A549 treated with ZK216348 at 1 μM for 4 hours (cell line): ENCODE measurements around the gene ANKS6. TPM values are rescaled to one million over a fixed set of nuclear protein-coding genes. Genes with fewer than 3 reads are reported as not detected.

Experiments
- total RNA-seq: library from RNA; stranded (reverse); fragments of 200-300 nt; extraction: Qiagen RNA extraction; gene quantifications from 5 replicates; pipeline ENCODE4 v1.2.3, GENCODE V29; 2022; ENCODE audit warnings: low read depth

The ANKS6 gene
- total RNA-seq: 10.8 to 24.6 TPM (median 20.8 TPM) in 5 replicates

GRCh38 chr9:98796364-98797101 lies at the start of gene ANKS6:
ANKS6 (minus strand) TSS chr9:98796555; CDS start chr9:98796491, 64 bp downstream.

GRCh38 chr9:98807070-98807813 lies 10.9 kb upstream of the ANKS6 start, which contains the start of gene GALNT12:
GALNT12 (plus strand) TSS chr9:98807670; CDS start chr9:98807699, 29 bp downstream.

DNA sequence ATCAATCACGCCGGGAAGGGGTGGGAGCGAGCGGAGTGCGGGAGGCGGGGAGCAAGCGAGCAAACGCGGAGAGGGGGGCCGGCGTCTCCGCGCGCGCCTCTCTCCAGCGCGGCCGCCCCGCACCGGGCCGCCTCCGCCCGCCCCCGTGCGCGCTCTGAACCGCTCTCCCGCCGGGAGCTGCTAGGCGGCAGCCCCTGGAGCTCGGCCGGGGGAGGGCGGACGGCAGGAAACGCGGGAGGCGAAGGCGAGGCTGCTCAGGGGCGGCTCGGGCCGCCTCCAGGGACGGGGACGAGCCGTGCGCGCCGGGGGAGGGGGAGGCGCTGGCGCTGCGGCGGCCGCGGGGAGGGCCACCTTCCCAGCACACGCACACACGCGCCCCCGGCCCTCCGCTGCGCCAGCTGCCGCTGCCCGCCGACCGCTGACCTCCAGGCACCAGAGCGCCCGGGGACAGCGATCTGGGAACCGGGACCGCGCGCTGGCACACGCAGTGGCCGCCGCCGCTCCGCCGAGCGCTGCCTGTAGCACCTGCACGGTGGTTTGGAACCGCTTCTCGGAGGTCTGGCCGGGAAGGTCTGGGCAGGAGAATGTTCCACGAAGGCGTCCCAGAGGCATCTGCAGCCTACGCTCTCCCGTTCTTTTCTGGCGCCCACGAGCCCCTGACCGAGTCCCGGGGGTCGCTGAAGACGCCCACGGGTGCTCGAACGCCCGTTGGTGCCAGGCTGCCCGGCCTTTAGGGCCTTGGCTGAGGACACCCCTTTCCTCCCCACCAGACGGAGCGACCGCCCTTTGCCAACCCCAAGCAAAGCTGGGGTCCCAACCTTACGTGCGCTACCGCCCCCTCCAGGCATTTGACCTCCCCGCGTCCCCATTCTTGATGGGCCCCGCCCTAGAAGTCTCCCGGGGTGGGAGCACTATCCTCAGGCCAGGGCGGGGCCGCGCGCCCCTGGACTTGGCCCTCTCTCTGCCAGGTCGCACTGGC lies 87.1 kb downstream of the ANKS6 start, which contains the start of gene GABBR2:
GABBR2 (minus strand) TSS at position 3 of the 979 bp plus-strand sequence. CDS start 198 bp downstream, outside the sequence.

Other genes starting within 250 kb of the ANKS6 start
- gene GABBR2, start 87.6 kb downstream of the ANKS6 start, total RNA-seq: 0.12 to 0.34 TPM (median 0.31 TPM) in 5 replicates
- gene GALNT12, start 11.1 kb upstream of the ANKS6 start, total RNA-seq: 3.4 to 5.2 TPM (median 4.0 TPM) in 5 replicates
- 0.28 to 0.58 TPM (median 0.39 TPM) in 5 replicates for gene COL15A1, start 147.4 kb upstream of the ANKS6 start, total RNA-seq